ENCODE measurements around the gene ARMH2.
"Not testable (repeated sequence)": the region's sequence is repeated elsewhere in the genome, so short reads cannot be mapped to it uniquely, and the experiment has no call there.

Gene ARMH2

GRCh38 chr6:24755279-24755678, 43.4 kb downstream of the ARMH2 start:
- CTCF ChIA-PET = interaction anchor here (1.0 kb wide), 2 partner anchors 10 to 11 kb away, joined by 3 to 4 read pairs; no protein-coding TSS in a partner anchor
- no peak for DNase-seq (ENCODE audit: low read depth, low spot score)
- no peak overlapping the region for H3K4me3 ChIP-seq (ENCODE audit: low read depth, low read length)
- POLR2A ChIA-PET = interaction anchor here (1.6 kb wide), 1 partner anchor 12 kb away, joined by 3 read pairs; no protein-coding TSS in a partner anchor
- TF ChIP-seq CTCF (IDR thresholded peaks at IDR 0.05; ENCODE audit: insufficient read depth, low read length, missing control alignments) = no peak

DNA sequence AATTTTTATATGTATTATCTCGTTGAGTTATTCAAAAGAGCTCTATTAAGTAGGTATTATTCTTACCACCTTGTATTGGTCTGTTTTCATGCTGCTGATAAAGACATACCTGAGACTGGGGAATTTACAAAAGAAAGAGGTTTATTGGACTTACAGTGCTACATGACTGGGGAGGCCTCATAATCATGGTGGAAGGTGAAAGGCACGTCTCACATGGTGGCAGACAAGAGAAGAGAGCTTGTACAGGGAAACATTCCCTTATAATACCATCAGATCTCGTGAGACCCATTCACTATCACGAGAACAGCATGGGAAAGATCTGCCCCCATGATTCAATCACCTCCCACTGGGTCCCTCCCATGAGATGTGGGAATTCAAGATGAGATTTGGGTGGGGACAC, 44.3 kb downstream of the ARMH2 start:
- DNase-seq (ENCODE audit: low read depth, low spot score); H3K4me3 ChIP-seq (ENCODE audit: low read depth, low read length): not testable (repeated sequence)
- POLR2A ChIA-PET = interaction anchor here (1.6 kb wide), 1 partner anchor 11 kb away, joined by 3 read pairs; no protein-coding TSS in a partner anchor
- CTCF ChIA-PET = interaction anchor here (1.0 to 1.1 kb wide), 3 partner anchors 11 to 172 kb away, joined by 3 to 5 read pairs (median 4); no protein-coding TSS in a partner anchor

- H3K4me3 ChIP-seq (ENCODE audit: low read depth, low read length) = no peak overlapping the region
- ChIA-PET CTCF (interaction anchor here (1.1 to 1.3 kb wide), 3 partner anchors 170 to 173 kb away, joined by 3 to 5 read pairs (median 4); no protein-coding TSS in a partner anchor), POLR2A (interaction anchor here (1.6 kb wide), 1 partner anchor 10 kb away, joined by 3 read pairs; no protein-coding TSS in a partner anchor)
- DNase-seq (ENCODE audit: low read depth, low spot score) = no peak
- no peak for TF ChIP-seq CTCF (IDR thresholded peaks at IDR 0.05; ENCODE audit: insufficient read depth, low read length, missing control alignments)
Measured at GRCh38 chr6:24753545-24753944, 45.2 kb downstream of the ARMH2 start.

DNA sequence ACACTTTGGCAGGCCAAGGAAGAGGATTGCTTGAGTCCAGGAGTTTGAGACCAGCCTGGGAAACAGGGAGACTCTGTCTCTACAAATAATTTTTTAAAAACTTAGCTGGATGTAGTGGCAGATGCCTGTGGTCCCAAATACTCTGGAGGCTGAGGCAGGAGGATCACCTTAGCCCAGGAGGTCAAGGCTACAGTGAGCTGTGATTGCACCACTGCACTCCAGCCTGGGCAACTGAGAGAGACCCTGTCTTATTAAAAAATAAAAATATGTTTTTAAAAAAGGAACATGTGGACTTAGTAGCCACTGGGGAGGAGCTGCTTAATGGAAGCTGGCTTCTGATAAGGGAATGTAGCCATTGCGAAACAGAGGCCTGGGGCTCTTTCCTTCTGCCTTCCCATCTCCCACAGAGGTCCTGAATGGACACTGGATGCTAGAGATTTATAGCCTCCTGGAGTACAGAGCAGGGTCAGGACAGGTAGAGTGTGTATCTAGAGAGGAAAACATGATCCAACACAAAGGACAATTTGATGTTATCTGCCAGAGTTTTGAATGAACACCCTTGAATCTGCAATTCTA, 45.7 kb downstream of the ARMH2 start:
- ChIA-PET CTCF (interaction anchor here (1.3 kb wide), 2 partner anchors 169 to 172 kb away, joined by 3 to 4 read pairs; no protein-coding TSS in a partner anchor), POLR2A (no interaction called here)
- TF ChIP-seq CTCF (IDR thresholded peaks at IDR 0.05; ENCODE audit: insufficient read depth, low read length, missing control alignments) = no peak
- H3K4me3 ChIP-seq (ENCODE audit: low read depth, low read length) = no peak overlapping the region
- no peak for DNase-seq (ENCODE audit: low read depth, low spot score)

GRCh38 chr6:24752503-24752902, 46.2 kb downstream of the ARMH2 start:
- TF ChIP-seq CTCF (IDR thresholded peaks at IDR 0.05; ENCODE audit: insufficient read depth, low read length, missing control alignments) = no peak
- ChIA-PET POLR2A (no interaction called here), CTCF (interaction anchor here (1.3 kb wide), 2 partner anchors 169 to 172 kb away, joined by 3 to 4 read pairs; no protein-coding TSS in a partner anchor)
- no peak overlapping the region for H3K4me3 ChIP-seq (ENCODE audit: low read depth, low read length)
- DNase-seq (ENCODE audit: low read depth, low spot score) = no peak

- H3K4me3 ChIP-seq (ENCODE audit: low read depth, low read length); CTCF ChIA-PET; POLR2A ChIA-PET; DNase-seq (ENCODE audit: low read depth, low spot score): not testable (repeated sequence)
Measured at GRCh38 chr6:24750878-24751277, 47.8 kb downstream of the ARMH2 start.

GRCh38 chr6:24749297-24749696, 49.4 kb downstream of the ARMH2 start:
- no peak for DNase-seq (ENCODE audit: low read depth, low spot score)
- no peak overlapping the region for H3K4me3 ChIP-seq (ENCODE audit: low read depth, low read length)
- no peak for TF ChIP-seq CTCF (IDR thresholded peaks at IDR 0.05; ENCODE audit: insufficient read depth, low read length, missing control alignments)
- ChIA-PET POLR2A (no interaction called here), CTCF (no interaction called here)
